Mesendoderm (in vitro differentiated cells): Measurements from ENCODE around the gene ACTN1.

Source experiments
- DNase-seq: peaks from one replicate; pipeline ENCODE4 v3.0.0; 2013
- H2AK5ac ChIP-seq: 2 replicates; pipeline ENCODE4 v1.6.1; 2013; ENCODE audit warnings: low read length, inconsistent platforms
- H2BK120ac ChIP-seq: 2 replicates; pipeline ENCODE4 v1.6.1; 2013; ENCODE audit warnings: low read depth, mild to moderate bottlenecking, low read length, moderate library complexity, mixed read lengths
- H2BK15ac ChIP-seq: replicated peaks from 2 replicates; pipeline ENCODE4 v1.6.1; 2013; ENCODE audit warnings: low read depth, mild to moderate bottlenecking, moderate library complexity
- H2BK5ac ChIP-seq: 2 replicates; pipeline ENCODE4 v1.6.1; 2013; ENCODE audit warnings: low read length, inconsistent platforms
- H3K18ac ChIP-seq: 2 replicates; pipeline ENCODE4 v1.6.1; 2013; ENCODE audit warnings: mild to moderate bottlenecking, low read length, mixed read lengths
- H3K23ac ChIP-seq: one replicate; pipeline ENCODE4 v1.6.1; 2013; ENCODE audit warnings: low read length
- H3K27ac ChIP-seq: 2 replicates; pipeline ENCODE4 v1.5.1; 2013; ENCODE audit warnings: low read depth, mild to moderate bottlenecking, inconsistent platforms, low read length, moderate library complexity
- H3K27me3 ChIP-seq: 2 replicates; pipeline ENCODE4 v1.6.1; 2013; ENCODE audit warnings: low read length, control low read depth, mild to moderate bottlenecking, inconsistent platforms; ENCODE audit not compliant: insufficient read depth, poor library complexity
- H3K36me3 ChIP-seq: 2 replicates; pipeline ENCODE4 v1.6.1; 2013; ENCODE audit warnings: low read length, inconsistent platforms; ENCODE audit not compliant: control insufficient read depth, insufficient read depth
- H3K4ac ChIP-seq: one replicate; pipeline ENCODE4 v1.6.1; 2013; ENCODE audit warnings: low read depth, mild to moderate bottlenecking, low read length, moderate library complexity
- H3K4me1 ChIP-seq: 2 replicates; pipeline ENCODE4 v1.6.1; 2013; ENCODE audit warnings: low read depth, low read length, inconsistent platforms; ENCODE audit not compliant: control insufficient read depth
- H3K4me2 ChIP-seq: 2 replicates; pipeline ENCODE4 v1.6.1; 2013; ENCODE audit warnings: low read length
- H3K4me3 ChIP-seq: 2 replicates; pipeline ENCODE4 v1.5.1; 2013; ENCODE audit warnings: mild to moderate bottlenecking, low read length
- H3K56ac ChIP-seq: one replicate; pipeline ENCODE4 v1.6.1; 2013; ENCODE audit warnings: low read length
- H3K79me1 ChIP-seq: 2 replicates; pipeline ENCODE4 v1.6.1; 2013; ENCODE audit warnings: low read length, inconsistent platforms
- H3K79me2 ChIP-seq: 2 replicates; pipeline ENCODE4 v1.6.1; 2013; ENCODE audit warnings: mild to moderate bottlenecking, low read length; ENCODE audit not compliant: control insufficient read depth, insufficient read depth
- H3K9ac ChIP-seq: 2 replicates; pipeline ENCODE4 v1.6.1; 2013; ENCODE audit warnings: low read length, inconsistent platforms
- H4K5ac ChIP-seq: one replicate; pipeline ENCODE4 v1.6.1; 2013; ENCODE audit warnings: low read length
- H4K8ac ChIP-seq: one replicate; pipeline ENCODE4 v1.6.1; 2013; ENCODE audit warnings: low read depth, mild to moderate bottlenecking, control low read depth, low read length, moderate library complexity
- WGBS: extraction: QIAGEN DNeasy Blood & Tissue Kit; methylation state at CpG from one replicate; pipeline ENCODE4 v1.1.7; 2013; ENCODE audit warnings: low lambda C conversion rate, missing lambda C conversion rate; ENCODE audit not compliant: insufficient coverage; ENCODE audit errors: extremely low coverage; 5-methylcytosine and 5-hydroxymethylcytosine counted together

ACTN1 gene

GRCh38 chr14:68910540-68910939 lies 68.6 kb downstream of the ACTN1 start:
- no CpG with 5 or more reads among the region's 9 CpGs for WGBS
- peaks cover 2% of the 10 kb centered on the region for H3K36me3 ChIP-seq

GRCh38 chr14:68908803-68909202 lies 70.3 kb downstream of the ACTN1 start:
- Histone ChIP-seq H3K27ac (no peak overlapping the region), H2BK120ac (no peak overlapping the region), H3K79me2 (peaks cover 2% of the 10 kb centered on the region), H3K4ac (no peak overlapping the region), H3K4me1 (no peaks in the 10 kb centered on the region), H3K23ac (no peak overlapping the region), H3K56ac (no peak overlapping the region), H4K8ac (no peak overlapping the region), H2BK15ac (no peak overlapping the region), H4K5ac (no peak overlapping the region), H3K9ac (no peak overlapping the region), H3K36me3 (peaks cover 3% of the 10 kb centered on the region), H2AK5ac (no peak overlapping the region), H2BK5ac (no peak overlapping the region), H3K4me2 (no peak overlapping the region), H3K18ac (no peak overlapping the region), H3K4me3 (no peak overlapping the region), H3K79me1 (peaks cover 10% of the 10 kb centered on the region), H3K27me3 (no peaks in the 10 kb centered on the region)
- no CpG with 5 or more reads among the region's 5 CpGs for WGBS
- DNase-seq = no peak

More at GRCh38 chr14:68910540-68910939, 68.6 kb downstream of the ACTN1 start:
- no peak overlapping the region for H2BK5ac ChIP-seq
- no peak overlapping the region for H3K4ac ChIP-seq
- no peak overlapping the region for H3K56ac ChIP-seq
- peaks cover 5% of the 10 kb centered on the region for H3K79me2 ChIP-seq
- no peak overlapping the region for H3K4me2 ChIP-seq
- no peak overlapping the region for H2AK5ac ChIP-seq
- no peak for DNase-seq
- H2BK15ac ChIP-seq = no peak overlapping the region
- no peak overlapping the region for H3K27ac ChIP-seq
- no peak overlapping the region for H3K9ac ChIP-seq
- H3K23ac ChIP-seq = no peak overlapping the region
- H2BK120ac ChIP-seq = no peak overlapping the region
- no peaks in the 10 kb centered on the region for H3K4me1 ChIP-seq
- no peak overlapping the region for H4K8ac ChIP-seq
- H3K18ac ChIP-seq = no peak overlapping the region
- peaks cover 11% of the 10 kb centered on the region for H3K79me1 ChIP-seq
- no peak overlapping the region for H4K5ac ChIP-seq
- no peaks in the 10 kb centered on the region for H3K27me3 ChIP-seq
- no peak overlapping the region for H3K4me3 ChIP-seq

GRCh38 chr14:68908201-68908600 lies 70.9 kb downstream of the ACTN1 start:
- H4K8ac ChIP-seq = no peak overlapping the region
- no peak overlapping the region for H2AK5ac ChIP-seq
- no peak overlapping the region for H3K18ac ChIP-seq
- no peak overlapping the region for H2BK5ac ChIP-seq
- WGBS = no CpG with 5 or more reads among the region's 8 CpGs
- H3K4me3 ChIP-seq = no peak overlapping the region
- no peak overlapping the region for H3K4me2 ChIP-seq
- H2BK15ac ChIP-seq = no peak overlapping the region
- H3K56ac ChIP-seq = no peak overlapping the region
- no peak overlapping the region for H3K9ac ChIP-seq
- no peaks in the 10 kb centered on the region for H3K4me1 ChIP-seq
- H3K79me2 ChIP-seq = peaks cover 2% of the 10 kb centered on the region
- no peak overlapping the region for H4K5ac ChIP-seq
- no peak overlapping the region for H3K23ac ChIP-seq
- H2BK120ac ChIP-seq = no peak overlapping the region
- H3K79me1 ChIP-seq = peaks cover 7% of the 10 kb centered on the region
- peaks cover 3% of the 10 kb centered on the region for H3K36me3 ChIP-seq
- no peak overlapping the region for H3K27ac ChIP-seq
- no peak overlapping the region for H3K4ac ChIP-seq
- no peaks in the 10 kb centered on the region for H3K27me3 ChIP-seq
- no peak for DNase-seq

- WGBS = no CpG with 5 or more reads among the region's 5 CpGs
- no peak overlapping the region for H3K56ac ChIP-seq
- H3K79me2 ChIP-seq = peaks cover 2% of the 10 kb centered on the region
- H3K27ac ChIP-seq = no peak overlapping the region
- H3K18ac ChIP-seq = no peak overlapping the region
- H3K4me2 ChIP-seq = no peak overlapping the region
- H3K4me1 ChIP-seq = no peaks in the 10 kb centered on the region
- no peak overlapping the region for H3K9ac ChIP-seq
- DNase-seq = no peak
- H2BK120ac ChIP-seq = no peak overlapping the region
- peaks cover 7% of the 10 kb centered on the region for H3K79me1 ChIP-seq
- H3K36me3 ChIP-seq = peaks cover 5% of the 10 kb centered on the region
- no peak overlapping the region for H3K23ac ChIP-seq
- no peak overlapping the region for H2BK15ac ChIP-seq
- H4K5ac ChIP-seq = no peak overlapping the region
- no peak overlapping the region for H2AK5ac ChIP-seq
- no peaks in the 10 kb centered on the region for H3K27me3 ChIP-seq
- H2BK5ac ChIP-seq = no peak overlapping the region
- no peak overlapping the region for H3K4me3 ChIP-seq
- H4K8ac ChIP-seq = no peak overlapping the region
- H3K4ac ChIP-seq = no peak overlapping the region
Measured at GRCh38 chr14:68906439-68906838, 72.7 kb downstream of the ACTN1 start.

GRCh38 chr14:68905107-68905895 lies 73.8 kb downstream of the ACTN1 start:
- Histone ChIP-seq H3K18ac (no peak overlapping the region), H2BK120ac (no peak overlapping the region), H4K8ac (no peak overlapping the region), H3K27me3 (no peaks in the 10 kb centered on the region), H2BK15ac (no peak overlapping the region), H3K79me1 (peaks cover 7% of the 10 kb centered on the region), H3K56ac (no peak overlapping the region), H3K36me3 (peaks cover 10% of the 10 kb centered on the region), H3K79me2 (no peaks in the 10 kb centered on the region), H3K4ac (no peak overlapping the region), H2BK5ac (no peak overlapping the region), H4K5ac (no peak overlapping the region), H3K4me2 (no peak overlapping the region), H3K23ac (no peak overlapping the region), H3K27ac (no peak overlapping the region), H3K4me1 (no peaks in the 10 kb centered on the region), H2AK5ac (no peak overlapping the region), H3K4me3 (no peak overlapping the region), H3K9ac (no peak overlapping the region)
- WGBS = no CpG with 5 or more reads among the region's 16 CpGs
- no peak for DNase-seq

- Histone ChIP-seq H4K5ac (no peak overlapping the region), H3K23ac (no peak overlapping the region), H2BK5ac (no peak overlapping the region), H3K9ac (no peak overlapping the region), H3K4ac (no peak overlapping the region), H3K27ac (no peak overlapping the region), H3K36me3 (peaks cover 15% of the 10 kb centered on the region), H3K4me1 (no peaks in the 10 kb centered on the region), H3K4me2 (no peak overlapping the region), H3K4me3 (no peak overlapping the region), H3K56ac (no peak overlapping the region), H3K79me2 (no peaks in the 10 kb centered on the region), H2BK15ac (no peak overlapping the region), H2AK5ac (no peak overlapping the region), H4K8ac (no peak overlapping the region), H3K79me1 (peaks cover 7% of the 10 kb centered on the region), H2BK120ac (no peak overlapping the region), H3K18ac (no peak overlapping the region), H3K27me3 (no peaks in the 10 kb centered on the region)
- no peak for DNase-seq
- no CpG with 5 or more reads among the region's 14 CpGs for WGBS
Measured at GRCh38 chr14:68902357-68902756, 76.7 kb downstream of the ACTN1 start.
